Measurements from ENCODE around the gene NEUROG2. TPM values are rescaled to one million over a fixed set of nuclear protein-coding genes. Genes with fewer than 3 reads are reported as not detected.
A peak's percentile ranks its signal among the peaks of the same experiment; 100 is the strongest.

NEUROG2 gene
- total RNA-seq, 1 donor from 2014 or later = not detected

- H3K9me3 Mint-ChIP-seq (ENCODE audit: unreplicated experiment) = peaks cover 14% of the 10 kb centered on the region
- H3K4me3 Mint-ChIP-seq (ENCODE audit: unreplicated experiment) = peak overlapping the region; percentile 80
- Histone ChIP-seq H3K79me2 (ENCODE audit: insufficient read depth, low read length) (no peaks in the 10 kb centered on the region), H4K20me1 (ENCODE audit: insufficient read depth, low read length) (no peaks in the 10 kb centered on the region), H3K4me3 (ENCODE audit: insufficient read depth, low read depth, low read length) (peak overlapping the region; percentile 54), H3K27ac (ENCODE audit: low read depth, low read length) (no peak overlapping the region), H3K27me3 (ENCODE audit: insufficient read depth, low read length) (peaks cover 93% of the 10 kb centered on the region), H3K4me2 (ENCODE audit: low read length) (peak overlapping the region; percentile 95), H2AFZ (ENCODE audit: low read depth, low read length) (peak overlapping the region; percentile 77), H3K4me1 (ENCODE audit: insufficient read depth, low read length) (peaks cover 14% of the 10 kb centered on the region), H3K9ac (ENCODE audit: low read length) (no peak overlapping the region), H3K9me3 (ENCODE audit: insufficient read depth, low read depth, low read length) (peaks cover 12% of the 10 kb centered on the region), H3K36me3 (ENCODE audit: insufficient read depth, low read length) (no peaks in the 10 kb centered on the region)
- no peak for FAIRE-seq
- peaks cover 83% of the 10 kb centered on the region for H3K27me3 Mint-ChIP-seq (ENCODE audit: low read depth, unreplicated experiment)
- H3K4me1 Mint-ChIP-seq (ENCODE audit: low read depth, unreplicated experiment) = peaks cover 6% of the 10 kb centered on the region
- H3K36me3 Mint-ChIP-seq (ENCODE audit: low read depth, unreplicated experiment) = peaks cover 2% of the 10 kb centered on the region
- no peak overlapping the region for H3K27ac Mint-ChIP-seq (ENCODE audit: unreplicated experiment)
- TF ChIP-seq CTCF (IDR thresholded peaks at IDR 0.05; ENCODE audit: insufficient read depth, low read depth, low read length) = no peak
- TF ChIP-seq EZH2 (IDR thresholded peaks at IDR 0.05; ENCODE audit: insufficient read depth, low read length) = peak; percentile 65
- peak; percentile 17 for DNase-seq (ENCODE audit: low read depth)
Measured at GRCh38 chr4:112515198-112516065, 548 bp downstream of the NEUROG2 start.

- DNase-seq (ENCODE audit: low read depth) = no peak
- no peak for TF ChIP-seq CTCF (IDR thresholded peaks at IDR 0.05; ENCODE audit: insufficient read depth, low read depth, low read length)
- TF ChIP-seq EZH2 (IDR thresholded peaks at IDR 0.05; ENCODE audit: insufficient read depth, low read length) = peak; percentile 5
- Mint-ChIP-seq H3K4me1 (ENCODE audit: low read depth, unreplicated experiment) (peaks cover 6% of the 10 kb centered on the region), H3K4me3 (ENCODE audit: unreplicated experiment) (no peak overlapping the region), H3K9me3 (ENCODE audit: unreplicated experiment) (peaks cover 11% of the 10 kb centered on the region), H3K27ac (ENCODE audit: unreplicated experiment) (peak overlapping the region; percentile 84), H3K36me3 (ENCODE audit: low read depth, unreplicated experiment) (peaks cover 2% of the 10 kb centered on the region), H3K27me3 (ENCODE audit: low read depth, unreplicated experiment) (peaks cover 82% of the 10 kb centered on the region)
- Histone ChIP-seq H3K9ac (ENCODE audit: low read length) (no peak overlapping the region), H3K4me3 (ENCODE audit: insufficient read depth, low read depth, low read length) (peak overlapping the region; percentile 54), H3K27me3 (ENCODE audit: insufficient read depth, low read length) (peaks cover 91% of the 10 kb centered on the region), H4K20me1 (ENCODE audit: insufficient read depth, low read length) (no peaks in the 10 kb centered on the region), H3K9me3 (ENCODE audit: insufficient read depth, low read depth, low read length) (peaks cover 9% of the 10 kb centered on the region), H2AFZ (ENCODE audit: low read depth, low read length) (peak overlapping the region; percentile 77), H3K36me3 (ENCODE audit: insufficient read depth, low read length) (no peaks in the 10 kb centered on the region), H3K79me2 (ENCODE audit: insufficient read depth, low read length) (no peaks in the 10 kb centered on the region), H3K27ac (ENCODE audit: low read depth, low read length) (no peak overlapping the region), H3K4me1 (ENCODE audit: insufficient read depth, low read length) (peaks cover 18% of the 10 kb centered on the region), H3K4me2 (ENCODE audit: low read length) (peak overlapping the region; percentile 95)
- FAIRE-seq = no peak
Measured at GRCh38 chr4:112514647-112515197, 1.3 kb downstream of the NEUROG2 start.
